Transverse colon (tissue), 3 donors: ENCODE data around the gene GSG1L.

Source experiments
- CTCF ChIP-seq, 5 experiments: fragments of 200-600 bp in 3 of 5; fragments of 450-650 bp in 2 of 5; sonication (generic) in 3 of 5; IDR thresholded peaks; 1 replicate in 2 of 5; 2 replicates in 3 of 5; pipeline ENCODE4 v1.5.1; 2016 to 2017; ENCODE audit warnings: antibody characterized with exemption in 5 of 5, inconsistent platforms in 3 of 5, mild to moderate bottlenecking in 2 of 5, moderate library complexity in 1 of 5
- EP300 ChIP-seq: sonication (generic); formaldehyde crosslinking; IDR thresholded peaks from one replicate; pipeline ENCODE4 v1.6.1; 2017; ENCODE audit warnings: antibody characterized with exemption, low read depth
- POLR2A ChIP-seq: fragments of 450-650 bp; IDR thresholded peaks from one replicate; pipeline ENCODE4 v1.6.1; 2016; ENCODE audit warnings: antibody characterized with exemption, mild to moderate bottlenecking, moderate library complexity

DNA sequence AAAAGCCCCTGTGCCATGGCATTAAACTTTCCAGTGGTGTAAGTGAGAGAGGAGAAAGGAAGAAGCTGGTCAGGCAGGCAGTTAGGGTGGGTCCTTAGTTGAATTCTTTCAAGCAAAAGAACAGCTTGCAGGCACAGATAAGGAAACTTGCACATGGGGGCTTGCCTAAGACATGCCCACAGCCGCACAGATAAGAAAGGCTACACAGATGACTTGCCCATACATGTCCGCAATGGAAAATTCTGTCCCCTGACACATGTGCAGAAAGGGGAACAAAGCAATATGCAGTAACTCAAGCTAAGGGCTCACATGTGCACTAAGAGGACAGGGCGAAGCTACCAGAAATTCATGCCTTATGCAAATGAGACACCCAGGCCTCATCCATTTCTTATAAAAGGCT, 69.9 kb downstream of the GSG1L start:
- no peak for TF ChIP-seq CTCF (IDR thresholded peaks at IDR 0.05)
- no peak for TF ChIP-seq POLR2A
- TF ChIP-seq EP300, result no peak
